HG03135 (cell line): ENCODE measurements around the gene ENTR1.
"Not testable (repeated sequence)": the region's sequence is repeated elsewhere in the genome, so short reads cannot be mapped to it uniquely, and the experiment has no call there.

Source experiments
- ATAC-seq: cut with Tn5 transposase; IDR thresholded peaks from one replicate; pipeline ENCODE4 v1.9.1; 2021; ENCODE audit warnings: mild to moderate bottlenecking, moderate library complexity; ENCODE audit not compliant: unreplicated experiment

Gene ENTR1

GRCh38 chr9:136438548-136439480, 28.4 kb upstream of the ENTR1 start:
- peak; percentile 47 for ATAC-seq

DNA sequence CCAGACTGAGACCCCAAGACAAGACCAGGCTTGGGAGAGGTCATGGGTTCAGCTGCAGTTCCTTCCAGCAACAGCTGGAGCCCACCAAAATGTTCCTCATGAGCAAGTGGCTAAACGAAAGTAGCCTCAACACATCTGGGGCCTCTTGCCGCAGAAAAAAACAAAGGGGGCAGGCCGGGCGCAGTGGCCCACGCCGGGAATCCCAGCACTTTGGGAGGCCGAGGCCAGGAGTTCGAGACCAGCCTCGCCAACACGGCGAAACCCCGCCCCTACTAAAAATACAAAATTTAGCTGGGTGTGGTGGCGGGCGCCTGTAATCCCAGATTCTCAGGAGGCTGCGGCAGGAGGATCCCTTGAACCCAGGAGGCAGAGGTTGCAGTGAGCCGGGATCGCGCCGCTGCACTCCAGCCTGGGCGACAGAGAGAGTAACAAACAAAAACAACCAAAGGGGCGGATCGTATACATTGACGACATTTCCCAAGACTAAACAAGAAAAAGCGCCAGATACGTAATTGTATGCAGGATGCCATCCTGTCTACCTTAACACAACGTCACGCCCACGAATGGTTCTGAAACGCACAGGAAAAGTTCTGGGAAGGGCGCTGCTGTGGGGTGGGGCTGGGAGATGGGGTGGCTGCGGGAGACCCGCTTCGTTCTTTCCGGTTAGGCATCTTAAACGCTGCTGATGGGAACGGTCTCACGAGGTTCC, 27.6 kb upstream of the ENTR1 start:
- no peak for ATAC-seq

DNA sequence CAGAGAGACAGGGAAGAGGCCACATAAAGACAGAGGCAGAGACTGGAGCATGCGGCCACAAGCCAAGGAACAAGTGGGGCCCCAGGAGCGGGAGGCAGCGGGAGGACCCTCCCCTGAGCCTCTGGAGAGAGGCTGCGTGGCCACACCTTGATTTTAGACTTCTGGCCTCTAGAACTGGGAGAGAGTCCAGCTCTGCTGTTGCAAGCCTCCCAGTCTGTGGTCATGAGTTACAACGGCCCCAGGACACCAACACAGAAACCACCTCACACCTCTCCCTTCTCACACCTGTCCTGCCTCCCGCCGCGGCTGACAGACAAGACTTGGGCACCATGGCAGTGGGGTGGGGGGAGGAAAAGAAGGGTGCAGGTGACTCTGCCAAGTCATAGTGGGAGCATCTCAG, 27.0 kb upstream of the ENTR1 start:
- ATAC-seq: no peak

GRCh38 chr9:136436055-136436634, 25.7 kb upstream of the ENTR1 start:
- ATAC-seq: no peak

GRCh38 chr9:136434580-136435169, 24.3 kb upstream of the ENTR1 start:
- ATAC-seq: no peak

GRCh38 chr9:136433849-136434579, 23.6 kb upstream of the ENTR1 start:
- ATAC-seq: no peak

DNA sequence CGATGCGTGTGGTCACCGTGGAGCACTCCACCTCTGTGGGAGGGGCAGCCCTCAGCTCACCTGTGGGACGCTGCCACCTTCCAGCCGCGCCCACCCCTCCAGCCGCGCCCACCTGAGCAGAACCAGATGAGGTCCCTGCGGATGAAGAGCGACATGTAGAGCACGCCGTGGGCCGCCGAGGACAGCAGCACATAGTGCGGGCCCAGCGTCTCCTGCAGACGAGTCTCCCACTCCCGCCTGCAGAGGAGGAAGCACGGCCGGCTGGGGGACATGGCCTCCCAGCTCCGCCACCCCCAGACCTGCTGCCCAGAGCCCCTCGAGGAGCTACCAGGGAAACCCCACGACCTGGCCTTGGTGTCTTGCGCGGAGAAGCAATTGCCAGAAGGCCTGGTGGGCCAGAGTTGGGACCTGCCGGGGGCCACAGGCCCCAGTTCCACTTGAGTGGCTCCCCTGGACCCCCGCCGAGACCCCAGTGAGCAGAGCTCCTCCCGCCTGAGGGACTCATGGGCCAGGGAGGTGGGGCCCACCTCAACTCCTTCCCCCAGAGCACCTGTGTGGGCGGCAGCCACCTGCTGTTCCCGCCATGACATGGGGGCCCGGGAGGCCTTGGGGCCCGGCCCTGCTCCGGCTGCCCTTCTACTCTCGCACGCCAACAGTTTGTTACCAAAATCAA, 22.8 kb upstream of the ENTR1 start:
- ATAC-seq: no peak

DNA sequence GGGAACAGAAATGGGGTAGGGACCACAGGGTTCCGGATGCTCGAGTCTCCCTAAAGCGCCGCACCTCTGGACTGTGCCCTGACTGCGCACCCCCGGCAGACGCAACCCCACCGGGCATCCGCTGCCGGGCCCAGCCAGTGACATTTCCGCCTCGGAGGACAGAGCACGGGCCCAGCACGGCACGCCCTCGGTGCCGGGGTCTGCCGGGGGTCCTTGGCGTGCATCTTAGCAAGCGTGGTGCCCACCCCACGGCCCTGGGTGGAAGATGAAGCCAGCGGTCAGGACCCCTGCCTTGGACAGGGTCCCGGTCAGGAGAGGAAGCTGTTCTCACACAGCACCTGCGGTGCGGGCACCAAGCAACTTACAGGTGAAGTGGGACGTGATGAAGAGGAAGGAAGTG, 22.2 kb upstream of the ENTR1 start:
- ATAC-seq: no peak

GRCh38 chr9:136431782-136432350, 21.5 kb upstream of the ENTR1 start:
- no peak for ATAC-seq

GRCh38 chr9:136430588-136431234, 20.3 kb upstream of the ENTR1 start:
- ATAC-seq: no peak

- no peak for ATAC-seq
Observed at GRCh38 chr9:136429683-136430491, 19.5 kb upstream of the ENTR1 start.

DNA sequence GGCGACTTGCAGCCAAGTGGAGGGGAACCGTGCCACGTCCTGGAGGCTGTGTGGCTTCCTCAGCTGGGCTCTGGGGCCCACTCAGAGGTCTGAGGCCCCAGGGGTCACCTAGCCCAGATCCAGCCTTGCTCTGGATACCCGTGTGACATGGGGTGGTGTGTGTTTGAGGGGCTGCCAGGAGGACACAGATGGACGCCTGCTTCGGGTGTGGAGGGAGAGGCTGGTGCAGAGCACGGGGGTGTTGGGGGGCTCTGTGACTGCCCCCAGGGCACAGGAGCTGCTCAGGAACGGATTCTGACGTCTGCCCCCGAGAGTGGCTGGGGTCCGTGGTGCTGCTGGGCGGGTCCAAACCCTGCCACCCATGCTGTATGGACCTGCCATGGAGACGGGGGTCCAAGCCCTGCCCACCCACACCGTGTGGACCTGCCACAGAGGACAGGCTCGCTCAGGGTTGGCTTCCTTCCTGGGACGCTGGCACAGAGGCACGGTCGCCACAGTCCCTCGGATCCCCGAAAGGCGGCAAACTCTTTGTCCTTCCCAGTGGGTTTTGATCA, 18.7 kb upstream of the ENTR1 start:
- ATAC-seq: no peak

GRCh38 chr9:136426787-136427186, 16.4 kb upstream of the ENTR1 start:
- ATAC-seq: no peak

- not testable (repeated sequence) for ATAC-seq
Observed at GRCh38 chr9:136425367-136425766, 15.0 kb upstream of the ENTR1 start.

- no peak for ATAC-seq
Observed at GRCh38 chr9:136424750-136425362, 14.4 kb upstream of the ENTR1 start.

GRCh38 chr9:136423432-136424146, 13.2 kb upstream of the ENTR1 start:
- no peak for ATAC-seq

DNA sequence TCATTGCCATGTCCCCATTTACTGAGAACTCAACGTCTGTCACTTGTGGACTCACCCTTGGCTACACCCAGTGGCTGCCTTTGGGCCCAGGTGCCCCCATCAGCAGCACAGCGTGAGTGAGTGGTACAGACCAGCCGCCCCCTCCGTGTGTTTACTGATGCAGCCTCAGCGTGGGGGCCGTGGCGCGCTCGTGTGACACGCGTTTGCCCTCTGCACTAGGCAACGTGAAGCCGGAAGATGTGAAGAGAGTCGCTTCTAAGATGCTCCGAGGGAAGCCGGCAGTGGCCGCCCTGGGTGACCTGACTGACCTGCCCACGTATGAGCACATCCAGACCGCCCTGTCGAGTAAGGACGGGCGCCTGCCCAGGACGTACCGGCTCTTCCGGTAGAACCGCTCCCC, 12.5 kb upstream of the ENTR1 start:
- ATAC-seq: no peak
